Activated T-helper 9 cell treated with anti-CD3 and anti-CD28 coated beads, Interleukin-2, amount 50 U/mL, for 16 hours (primary cell): ENCODE data around the gene CAPN3.

Source experiments
- DNase-seq: peaks from one replicate; pipeline ENCODE4 v3.0.0-alpha.2; 2020; ENCODE audit warnings: low read depth

Gene CAPN3

DNA sequence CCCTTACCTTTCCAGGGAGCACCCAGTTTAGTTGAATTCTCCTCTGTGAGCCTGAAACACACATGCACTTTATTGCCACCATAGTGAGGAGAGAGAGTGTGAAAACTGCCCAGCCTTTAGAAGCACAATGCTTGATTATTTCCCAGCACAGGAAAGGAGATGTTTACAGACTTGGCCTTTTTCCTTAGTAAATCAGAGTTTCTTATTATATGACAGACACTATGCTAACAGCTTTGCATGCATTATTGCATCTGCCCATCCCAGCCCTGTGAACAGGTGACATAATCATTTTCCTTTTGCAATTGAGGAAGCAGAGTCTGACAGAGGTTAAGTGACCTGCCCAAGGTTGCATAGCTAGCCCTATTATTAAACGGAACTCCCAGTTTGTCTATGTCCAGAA is 36.5 kb downstream of the CAPN3 start:
- DNase-seq: no peak

DNA sequence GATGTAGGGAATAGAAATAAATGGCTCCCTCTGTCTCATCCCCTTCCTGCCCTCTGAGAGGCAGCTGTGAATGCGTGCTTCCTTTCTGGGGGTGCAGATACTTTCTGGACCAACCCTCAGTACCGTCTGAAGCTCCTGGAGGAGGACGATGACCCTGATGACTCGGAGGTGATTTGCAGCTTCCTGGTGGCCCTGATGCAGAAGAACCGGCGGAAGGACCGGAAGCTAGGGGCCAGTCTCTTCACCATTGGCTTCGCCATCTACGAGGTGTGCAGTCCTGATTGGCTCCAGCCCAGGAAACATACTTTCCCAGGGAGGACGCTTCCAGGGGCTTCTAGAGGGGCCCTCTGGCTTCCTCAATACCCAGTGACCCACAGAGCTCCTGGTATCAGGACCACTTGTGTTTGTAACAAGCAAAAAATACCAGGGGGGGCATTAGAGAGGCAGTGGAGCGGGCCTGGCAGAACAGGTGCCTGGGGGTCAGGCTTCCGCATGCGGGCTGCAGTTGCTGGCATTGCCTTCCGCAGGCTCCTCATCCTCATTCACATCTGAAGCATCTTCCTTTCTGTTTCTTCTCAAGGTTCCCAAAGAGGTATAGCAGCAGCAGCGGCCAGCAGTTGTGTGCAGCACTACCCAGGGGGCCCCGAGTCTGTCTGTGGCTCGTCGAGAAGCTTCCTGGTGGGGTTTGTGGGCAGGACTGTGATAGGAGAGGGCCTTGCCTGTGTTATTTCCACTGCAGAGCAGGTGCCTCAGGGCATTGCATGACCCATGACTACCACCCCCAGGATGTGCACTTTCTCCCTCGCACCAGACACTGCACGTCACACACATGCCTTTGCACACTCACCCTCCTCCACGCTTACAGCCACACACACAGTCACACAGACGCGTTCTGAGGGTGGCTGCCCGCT is 42.5 kb downstream of the CAPN3 start:
- no peak for DNase-seq

DNA sequence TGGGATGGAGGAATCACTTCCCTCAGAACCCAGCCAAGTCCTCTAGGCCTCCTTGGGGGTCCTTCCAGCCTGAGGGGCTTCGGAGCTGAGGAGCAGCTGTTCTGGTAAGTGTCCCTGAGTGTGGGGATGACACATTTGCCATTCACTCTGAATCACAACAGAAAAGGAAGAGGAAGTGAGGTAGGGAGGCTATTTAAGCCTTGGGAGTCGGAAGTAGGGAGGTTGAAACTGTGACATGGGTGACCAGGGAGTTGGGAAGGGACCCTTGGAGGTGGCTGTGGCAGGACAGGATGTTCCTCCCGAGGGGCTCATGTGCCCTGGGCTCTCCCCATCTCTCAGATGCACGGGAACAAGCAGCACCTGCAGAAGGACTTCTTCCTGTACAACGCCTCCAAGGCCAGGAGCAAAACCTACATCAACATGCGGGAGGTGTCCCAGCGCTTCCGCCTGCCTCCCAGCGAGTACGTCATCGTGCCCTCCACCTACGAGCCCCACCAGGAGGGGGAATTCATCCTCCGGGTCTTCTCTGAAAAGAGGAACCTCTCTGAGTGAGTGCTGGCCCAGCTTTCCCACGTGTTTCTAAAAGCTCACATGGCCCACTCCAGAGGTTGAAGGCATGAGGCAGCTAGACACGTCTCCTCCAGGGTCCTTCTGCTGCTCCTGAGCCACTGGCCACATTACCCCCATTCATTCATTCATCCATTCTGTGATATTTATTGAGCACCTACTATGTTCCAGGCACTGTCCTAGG is 43.3 kb downstream of the CAPN3 start:
- no peak for DNase-seq

DNA sequence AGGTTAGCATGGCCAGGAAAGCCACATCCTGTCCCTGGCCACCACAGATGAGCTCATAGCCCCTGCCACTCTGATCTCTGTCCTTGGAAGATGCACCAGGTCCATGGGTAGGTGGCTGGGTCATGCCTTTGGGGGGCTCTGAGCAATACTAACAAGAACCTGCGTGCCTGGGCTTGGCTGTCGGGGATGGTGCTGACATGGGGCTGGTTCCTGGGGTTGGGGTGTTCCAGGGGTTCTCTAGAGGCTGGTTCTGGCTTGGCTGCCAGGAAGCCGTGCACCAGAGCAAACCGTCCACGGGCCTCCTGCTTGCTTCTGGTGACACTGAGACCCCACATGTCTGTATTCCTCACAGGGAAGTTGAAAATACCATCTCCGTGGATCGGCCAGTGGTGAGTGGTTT is 44.1 kb downstream of the CAPN3 start:
- DNase-seq: no peak

DNA sequence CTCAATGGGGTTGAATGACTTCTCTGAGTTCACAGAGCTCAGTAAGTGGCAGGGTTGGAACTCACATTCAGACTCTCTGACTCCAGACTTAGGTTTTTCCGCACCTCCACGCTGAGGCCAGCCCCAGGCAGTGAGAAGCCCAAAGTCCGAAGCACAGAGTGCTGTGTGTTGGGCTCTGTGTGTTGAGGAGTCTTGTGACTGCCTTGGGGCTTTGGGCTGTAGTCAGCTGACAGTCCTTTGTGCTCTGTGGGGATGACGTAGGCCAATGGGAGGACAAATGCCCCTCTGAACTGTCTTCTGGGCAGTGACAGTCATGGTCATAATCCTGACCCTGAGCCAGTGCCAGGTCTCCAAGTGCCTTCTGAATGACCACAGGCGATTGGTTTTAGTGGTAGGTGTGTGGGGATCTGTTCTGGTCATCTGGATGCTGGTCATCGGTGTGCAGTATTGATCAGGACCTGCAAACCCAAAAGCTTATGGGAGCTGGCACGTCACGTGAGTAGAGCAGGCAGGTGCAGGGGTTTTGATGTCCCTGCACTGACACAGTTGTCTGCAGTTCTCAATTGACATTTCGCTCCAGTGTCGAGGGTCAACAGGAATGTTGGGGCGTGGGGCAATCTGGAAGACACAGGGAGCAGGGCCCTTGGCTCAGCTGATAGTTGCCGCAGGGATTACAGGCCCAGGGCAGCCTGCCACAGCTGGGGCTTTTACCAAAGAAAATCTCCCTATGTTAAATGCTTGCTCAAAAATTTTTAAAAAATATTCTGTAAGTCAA is 45.3 kb downstream of the CAPN3 start:
- DNase-seq: no peak

DNA sequence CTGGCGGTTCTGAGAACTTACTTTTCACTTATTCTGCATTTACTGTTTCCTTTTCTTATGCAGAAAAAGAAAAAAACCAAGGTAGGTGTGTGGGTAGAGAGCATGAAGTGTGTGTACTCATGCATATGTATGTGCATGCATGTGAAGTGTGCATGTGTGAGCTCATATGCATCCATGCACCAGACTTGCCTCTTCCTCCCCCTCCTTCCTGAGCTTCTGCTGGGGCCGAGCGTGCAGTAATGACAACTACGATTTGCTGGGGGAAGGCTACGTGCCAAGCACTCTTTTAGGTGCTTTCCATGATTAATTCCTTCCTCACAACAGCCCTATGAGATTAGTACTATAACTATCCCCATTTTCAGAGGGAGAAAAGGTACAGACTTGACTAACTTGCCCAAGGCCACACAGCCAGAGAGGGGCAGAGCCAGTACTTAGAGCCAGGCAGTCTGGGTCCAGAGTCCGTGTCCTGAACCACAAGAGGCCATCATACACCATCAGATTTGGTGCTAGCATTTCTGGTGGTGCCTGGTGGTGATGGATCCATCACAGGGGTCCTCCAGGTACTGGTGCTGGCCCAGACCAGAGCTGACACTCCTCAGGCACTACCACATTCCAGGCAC is 46.7 kb downstream of the CAPN3 start:
- DNase-seq: no peak

DNA sequence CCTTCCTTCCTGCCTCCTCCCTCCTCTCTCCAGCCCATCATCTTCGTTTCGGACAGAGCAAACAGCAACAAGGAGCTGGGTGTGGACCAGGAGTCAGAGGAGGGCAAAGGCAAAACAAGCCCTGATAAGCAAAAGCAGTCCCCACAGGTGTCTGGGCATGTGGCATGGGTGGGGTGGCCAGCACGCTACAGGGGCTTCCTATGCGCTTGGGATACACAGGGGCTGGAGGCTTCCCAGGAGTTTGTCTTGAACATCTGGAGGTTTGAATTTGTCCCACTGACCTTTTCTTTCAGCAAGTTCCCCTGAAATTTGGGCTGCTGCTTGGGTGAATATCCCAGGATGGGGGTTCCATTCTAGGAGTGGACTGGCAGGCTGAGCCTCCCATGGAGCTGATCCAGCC is 48.9 kb downstream of the CAPN3 start:
- DNase-seq: no peak

DNA sequence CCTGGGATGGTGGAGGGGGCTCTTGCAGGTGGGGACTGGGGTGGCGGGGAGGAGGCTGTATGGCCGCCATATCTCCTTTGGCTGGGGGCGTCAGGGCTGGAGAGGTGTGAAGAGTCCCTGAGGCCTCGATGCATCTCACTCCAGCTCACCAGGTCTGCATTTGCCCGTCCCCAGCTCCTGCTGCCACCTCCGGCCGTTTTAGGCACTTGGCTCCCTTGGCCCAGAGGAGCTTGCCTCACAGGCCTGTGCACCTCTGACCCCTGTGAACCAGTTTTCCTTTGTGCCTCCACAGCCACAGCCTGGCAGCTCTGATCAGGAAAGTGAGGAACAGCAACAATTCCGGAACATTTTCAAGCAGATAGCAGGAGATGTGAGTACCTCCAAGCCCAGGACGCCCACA is 49.7 kb downstream of the CAPN3 start:
- no peak for DNase-seq

DNA sequence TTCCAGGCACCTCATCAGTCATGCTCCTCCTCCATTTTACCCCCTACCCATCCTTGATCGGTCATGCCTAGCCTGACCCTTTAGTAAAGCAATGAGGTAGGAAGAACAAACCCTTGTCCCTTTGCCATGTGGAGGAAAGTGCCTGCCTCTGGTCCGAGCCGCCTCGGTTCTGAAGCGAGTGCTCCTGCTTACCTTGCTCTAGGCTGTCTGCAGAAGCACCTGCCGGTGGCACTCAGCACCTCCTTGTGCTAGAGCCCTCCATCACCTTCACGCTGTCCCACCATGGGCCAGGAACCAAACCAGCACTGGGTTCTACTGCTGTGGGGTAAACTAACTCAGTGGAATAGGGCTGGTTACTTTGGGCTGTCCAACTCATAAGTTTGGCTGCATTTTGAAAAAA is 52.6 kb downstream of the CAPN3 start:
- DNase-seq: no peak

DNA sequence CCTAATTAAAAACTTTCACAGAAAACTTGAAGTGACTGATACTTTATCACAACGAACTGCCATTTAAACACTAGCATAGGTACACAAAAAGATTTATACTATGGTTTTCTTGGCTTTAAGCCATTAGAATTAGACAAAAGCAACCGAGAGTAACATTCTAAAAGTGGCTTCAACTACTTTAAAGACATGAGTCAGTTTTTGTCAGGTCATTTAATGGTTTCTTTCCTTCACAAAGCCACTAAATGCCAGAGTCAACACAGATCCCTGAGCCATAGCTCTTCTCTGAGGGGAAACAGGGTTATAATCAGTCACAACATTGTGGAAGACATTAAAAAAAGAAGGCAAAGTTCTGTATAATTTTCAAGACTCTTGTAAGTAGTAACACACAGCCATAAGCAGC is 54.6 kb downstream of the CAPN3 start:
- no peak for DNase-seq

DNA sequence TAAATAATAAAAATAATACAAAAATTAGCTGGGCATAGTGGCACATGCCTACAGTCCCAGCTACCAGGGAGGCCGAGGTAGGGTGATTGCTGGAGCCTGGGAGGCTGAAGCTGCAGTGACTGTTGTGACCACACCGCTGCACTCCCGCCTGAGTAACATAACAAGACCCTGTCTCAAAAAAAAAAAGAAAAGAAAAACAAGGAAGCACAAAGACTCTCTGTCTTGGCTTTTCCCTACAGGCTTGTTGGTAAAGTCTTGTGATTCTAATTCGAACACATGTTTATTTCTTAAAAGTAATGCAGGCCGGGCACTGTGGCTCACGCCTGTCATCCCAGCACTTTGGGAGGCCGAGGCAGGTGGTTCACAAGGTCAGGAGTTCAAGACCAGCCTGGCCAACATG is 60.1 kb downstream of the CAPN3 start:
- no peak for DNase-seq

DNA sequence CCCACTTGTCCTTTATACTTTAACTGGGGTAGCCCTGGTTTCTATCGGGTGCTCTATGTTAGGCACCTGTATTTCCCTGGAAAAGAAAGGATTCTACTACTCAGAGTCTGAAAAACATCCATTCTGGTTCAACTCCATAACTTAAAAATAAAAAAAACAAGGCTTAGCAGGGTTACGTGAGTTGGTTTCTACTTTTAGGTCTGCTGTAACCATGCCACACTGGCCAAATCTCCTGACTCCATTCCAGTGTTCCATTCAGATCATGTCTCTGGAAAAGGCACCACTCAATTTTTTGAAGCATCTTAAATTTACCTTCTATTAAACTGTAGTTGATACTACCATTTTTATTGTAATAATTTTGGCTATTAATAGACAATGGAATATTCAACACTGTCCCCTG is 62.1 kb downstream of the CAPN3 start:
- DNase-seq: no peak

DNA sequence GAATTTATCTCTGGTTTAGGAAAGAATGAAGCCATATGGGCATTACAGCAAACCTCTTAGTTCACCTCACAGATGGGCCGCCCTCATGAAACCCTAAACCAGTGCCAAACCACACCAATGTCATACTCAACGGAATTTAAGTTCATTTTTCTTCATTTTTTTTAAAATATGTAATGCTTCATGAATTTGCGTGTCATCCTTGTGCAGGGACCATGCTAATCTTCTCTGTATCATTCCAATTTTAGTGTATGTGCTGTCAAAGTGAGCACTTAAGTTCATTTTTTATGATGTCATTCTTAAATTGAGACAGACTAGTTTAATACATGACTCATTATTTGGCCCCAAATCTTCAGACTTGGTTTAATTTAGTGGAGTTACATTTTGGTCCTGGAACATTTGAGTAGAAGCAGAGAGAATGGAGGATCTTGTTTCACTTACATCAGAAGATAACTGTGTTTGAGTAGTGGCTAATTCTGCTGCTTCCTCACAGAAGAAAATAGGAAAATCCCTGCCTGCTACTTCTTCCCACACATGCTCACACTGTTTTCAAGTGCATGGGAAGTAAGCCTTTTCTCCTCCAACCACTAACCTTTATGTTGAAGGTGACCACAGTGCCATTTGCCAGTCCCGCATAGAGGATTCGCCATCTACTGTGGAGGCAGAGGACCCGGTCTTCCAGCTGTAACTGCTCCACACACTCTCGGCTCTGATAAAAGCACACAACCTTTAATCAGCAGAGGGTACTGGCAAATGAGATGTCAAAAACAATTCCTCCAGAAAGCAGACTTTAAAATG is 68.3 kb downstream of the CAPN3 start:
- no peak for DNase-seq

DNA sequence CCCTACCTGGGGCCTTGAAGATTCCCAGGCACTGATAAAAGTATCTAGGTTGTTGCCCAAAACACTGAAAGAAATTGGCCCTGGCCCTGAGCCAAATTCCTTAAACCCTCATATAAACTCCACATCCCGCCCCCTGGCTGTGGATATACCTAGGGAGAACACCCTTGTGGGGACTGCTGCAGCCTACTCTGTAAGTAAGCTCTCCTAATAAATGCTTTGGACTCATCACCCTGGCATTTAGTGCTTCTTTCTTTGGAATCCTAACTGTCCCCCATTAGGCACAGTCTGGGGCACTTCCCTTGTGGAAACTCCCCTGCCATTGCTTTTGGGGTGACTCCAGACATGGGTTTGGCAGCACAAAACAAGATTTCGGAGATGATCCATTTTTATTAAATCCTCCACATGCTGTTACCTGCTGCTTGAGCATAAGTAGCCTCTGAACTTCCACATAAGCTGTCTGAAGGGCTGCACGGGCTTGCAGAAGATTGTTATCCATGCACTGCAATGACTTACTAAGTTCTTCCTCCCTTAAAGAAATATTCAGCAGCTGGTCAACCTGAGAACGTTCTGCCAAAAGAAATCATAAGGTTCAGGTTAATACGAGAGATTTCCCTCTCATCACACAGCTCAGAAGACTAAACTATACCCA is 85.2 kb downstream of the CAPN3 start:
- no peak for DNase-seq

DNA sequence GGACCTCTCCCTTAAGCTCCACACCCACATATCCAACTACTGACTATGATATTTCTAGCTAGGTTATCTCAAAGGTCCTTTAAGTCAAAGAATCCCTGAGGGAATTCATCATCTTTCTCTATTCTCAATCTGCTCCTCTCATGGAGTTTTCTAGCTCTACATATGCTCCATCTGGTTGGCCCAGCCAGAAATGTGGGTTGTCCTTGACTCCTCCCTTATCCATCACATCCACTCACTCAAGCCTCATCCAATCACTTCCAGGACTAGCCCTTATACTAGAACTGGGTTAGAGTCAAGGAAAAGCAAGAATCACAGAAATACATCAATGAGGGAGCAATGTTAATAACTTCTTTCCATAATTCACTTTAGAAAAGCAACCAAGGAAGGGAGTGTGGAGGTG is 86.2 kb downstream of the CAPN3 start:
- no peak for DNase-seq

DNA sequence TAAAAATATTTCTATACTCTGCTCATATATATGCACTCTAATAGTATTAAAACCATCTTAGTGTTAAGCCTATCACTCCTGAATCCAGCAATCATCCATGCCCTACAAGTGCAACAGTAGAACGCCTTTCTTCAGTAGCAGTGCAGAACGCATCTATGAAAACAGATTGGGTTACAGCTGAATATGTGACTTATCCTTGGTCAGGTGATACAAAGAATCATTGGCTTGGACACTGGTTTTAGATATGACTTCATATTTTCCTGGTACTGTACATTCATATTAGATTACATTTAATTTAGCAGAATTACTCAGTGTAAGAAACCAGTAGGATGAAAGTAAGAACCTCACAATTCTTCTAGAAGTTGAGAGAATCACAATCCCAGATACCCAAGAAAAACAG is 88.3 kb downstream of the CAPN3 start:
- DNase-seq: no peak

DNA sequence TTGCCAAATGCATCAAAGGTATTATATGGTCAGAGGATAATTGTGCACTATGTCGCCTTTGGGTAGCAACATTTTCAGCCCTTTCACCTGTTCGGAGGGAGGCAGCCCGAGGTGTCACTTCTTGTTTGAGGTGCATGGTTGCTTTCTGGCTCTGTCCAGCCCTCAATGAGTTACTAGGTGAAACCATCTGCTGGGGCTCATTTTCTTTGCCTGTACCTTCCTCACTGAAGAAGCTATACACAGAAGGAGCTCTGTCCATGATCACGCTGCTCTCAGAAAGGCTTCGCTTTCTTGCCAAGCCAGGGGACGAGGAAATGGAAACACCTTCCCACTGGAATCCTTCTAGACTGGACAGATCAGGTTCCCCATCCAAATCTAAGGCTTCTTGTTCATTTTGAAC is 89.0 kb downstream of the CAPN3 start:
- no peak for DNase-seq

DNA sequence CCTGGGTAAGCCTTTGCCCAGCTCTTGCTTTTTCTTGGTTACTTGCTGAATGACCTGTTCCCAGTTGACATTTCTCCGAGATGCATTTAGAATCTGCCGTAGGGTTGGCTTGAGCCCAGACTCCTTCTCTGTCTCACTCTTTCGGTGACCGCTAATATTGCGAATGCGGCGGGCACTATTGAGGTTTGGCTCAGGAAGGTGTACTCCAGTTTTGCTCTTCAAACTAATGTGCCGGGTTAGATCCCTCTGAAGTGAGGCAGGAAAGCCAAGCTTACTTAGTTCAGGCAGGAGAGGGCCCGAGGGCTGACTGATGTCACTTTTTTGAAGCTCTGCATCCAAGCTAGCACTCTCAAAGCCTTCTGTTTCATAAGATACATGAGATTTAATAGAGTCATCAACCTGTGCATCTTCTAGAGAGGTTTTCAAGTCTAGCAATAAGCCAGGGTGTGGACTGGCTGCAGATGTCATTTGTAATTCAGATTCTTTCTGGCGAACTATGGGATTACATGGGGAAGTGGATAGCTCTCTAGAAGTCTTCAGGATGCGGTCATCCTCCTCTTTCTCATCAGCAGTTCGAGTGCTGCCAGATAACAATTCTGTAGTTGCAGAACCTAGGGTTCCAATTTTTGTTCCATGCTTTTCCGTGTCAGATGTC is 90.6 kb downstream of the CAPN3 start:
- DNase-seq: no peak

DNA sequence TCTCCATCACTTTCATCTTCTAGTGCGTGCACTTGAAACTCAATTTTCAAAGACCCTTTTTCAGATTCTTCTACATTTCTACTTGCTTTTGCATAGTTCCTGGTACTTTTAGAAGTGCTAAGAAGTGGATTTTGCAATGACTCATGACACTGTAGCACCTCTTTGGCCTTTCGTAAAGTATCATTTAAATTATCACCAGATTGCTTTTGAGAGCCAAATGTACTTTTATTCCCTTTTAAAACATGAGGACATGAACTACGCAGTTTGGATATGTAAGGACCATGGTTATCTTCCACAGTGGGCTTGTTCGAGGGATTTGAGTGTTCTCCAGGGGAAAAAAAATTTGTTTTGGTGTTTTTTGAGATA is 91.1 kb downstream of the CAPN3 start:
- no peak for DNase-seq

DNA sequence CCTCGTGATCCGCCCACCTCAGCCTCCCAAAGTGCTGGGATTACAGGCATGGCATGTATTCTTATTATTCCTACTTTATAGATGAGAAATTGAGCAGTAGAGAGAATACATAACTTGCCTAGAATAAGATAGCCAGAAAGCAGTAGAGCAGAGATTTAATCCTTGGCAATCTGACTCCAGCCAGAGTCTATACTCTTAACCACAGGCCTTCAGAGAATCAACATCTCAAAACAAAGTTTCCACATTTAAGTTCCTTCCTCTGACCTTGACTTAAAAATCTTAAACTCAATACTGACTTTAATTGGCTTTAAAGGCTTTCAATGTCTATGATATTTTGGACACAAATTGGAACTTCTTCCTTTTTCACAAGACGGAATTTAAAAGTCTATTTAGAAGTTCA is 94.5 kb downstream of the CAPN3 start:
- no peak for DNase-seq

DNA sequence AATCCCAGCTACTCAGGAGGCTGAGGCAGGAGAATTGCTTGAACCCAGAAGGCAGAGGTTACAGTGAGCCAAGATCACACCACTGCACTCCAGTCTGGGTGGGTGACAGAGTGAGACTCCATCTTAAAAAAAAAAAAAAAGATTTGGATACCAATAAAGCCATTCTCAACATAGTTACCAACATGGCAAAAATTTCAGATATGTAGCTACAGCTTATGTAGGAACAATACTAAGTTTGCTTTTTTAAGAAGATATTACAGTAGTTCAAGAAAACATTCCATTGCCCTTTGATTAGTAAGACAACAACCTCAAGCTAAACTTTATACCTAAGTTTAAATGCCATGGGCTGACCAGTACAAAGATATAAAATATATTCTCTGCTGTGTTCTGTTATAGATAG is 97.2 kb downstream of the CAPN3 start:
- no peak for DNase-seq
